MM.1S (cell line): Measurements from ENCODE around the gene FDX2.

Experiments used
- DNase-seq: peaks from one replicate; pipeline ENCODE4 v3.0.0-alpha.2; 2015
- H2AFZ ChIP-seq: fragments of 300-600 bp; sonication (generic); 2 replicates; pipeline ENCODE4 v1.6.0; 2016; ENCODE audit warnings: antibody characterized with exemption, low read length
- H3F3A ChIP-seq: fragments of 300-600 bp; sonication (generic); 2 replicates; pipeline ENCODE4 v1.6.1; 2016; ENCODE audit warnings: mild to moderate bottlenecking, antibody characterized with exemption, low read length, moderate library complexity, mixed read lengths; ENCODE audit not compliant: insufficient read depth
- H3K27ac ChIP-seq: fragments of 300-600 bp; sonication (generic); 2 replicates; pipeline ENCODE4 v1.5.1; 2016; ENCODE audit warnings: mild to moderate bottlenecking, low read length
- H3K27me3 ChIP-seq: fragments of 300-600 bp; sonication (generic); replicated peaks from 2 replicates; pipeline ENCODE4 v1.6.0; 2016; ENCODE audit warnings: low read length; ENCODE audit not compliant: insufficient read depth
- H3K36me3 ChIP-seq: fragments of 300-600 bp; sonication (generic); replicated peaks from 2 replicates; pipeline ENCODE4 v1.6.1; 2016; ENCODE audit warnings: mild to moderate bottlenecking, low read length, mixed read lengths; ENCODE audit not compliant: insufficient read depth
- H3K4me1 ChIP-seq: fragments of 300-600 bp; sonication (generic); 2 replicates; pipeline ENCODE4 v1.6.1; 2016; ENCODE audit warnings: low read length, mixed read lengths
- H3K4me2 ChIP-seq: fragments of 300-600 bp; sonication (generic); 2 replicates; pipeline ENCODE4 v1.6.0; 2016; ENCODE audit warnings: low read depth, low read length
- H3K4me3 ChIP-seq: fragments of 300-600 bp; sonication (generic); 2 replicates; pipeline ENCODE4 v1.5.1; 2016; ENCODE audit warnings: low read length, mixed read lengths
- H3K79me2 ChIP-seq: fragments of 300-600 bp; sonication (generic); 2 replicates; pipeline ENCODE4 v1.6.1; 2016; ENCODE audit warnings: mixed run types, low read length, mixed read lengths
- H3K9ac ChIP-seq: fragments of 300-600 bp; sonication (generic); 2 replicates; pipeline ENCODE4 v1.6.1; 2016; ENCODE audit warnings: low read length, mixed read lengths
- H3K9me2 ChIP-seq: fragments of 300-600 bp; sonication (generic); replicated peaks from 2 replicates; pipeline ENCODE4 v1.6.1; 2016; ENCODE audit warnings: mild to moderate bottlenecking, low read length, mixed read lengths; ENCODE audit not compliant: insufficient read depth
- H3K9me3 ChIP-seq: fragments of 300-600 bp; sonication (generic); replicated peaks from 2 replicates; pipeline ENCODE4 v1.6.1; 2016; ENCODE audit warnings: mild to moderate bottlenecking, low read length, mixed read lengths; ENCODE audit not compliant: insufficient read depth
- H4K20me1 ChIP-seq: fragments of 300-600 bp; sonication (generic); 2 replicates; pipeline ENCODE4 v1.6.1; 2016; ENCODE audit warnings: mild to moderate bottlenecking, low read length, moderate library complexity, mixed read lengths; ENCODE audit not compliant: insufficient read depth
- EZH2 ChIP-seq: fragments of 300-600 bp; sonication (generic); optimal IDR thresholded peaks from 2 replicates; pipeline ENCODE3; 2017; ENCODE audit warnings: low read depth, mild to moderate bottlenecking, antibody characterized with exemption, low read length, mixed read lengths
- EZH2phosphoT487 ChIP-seq: fragments of 300-600 bp; sonication (generic); IDR thresholded peaks from 2 replicates; pipeline ENCODE4 v1.6.1; 2018; ENCODE audit warnings: antibody characterized with exemption, low read length
- TF ChIP-seq, protein P1 (sequence below): fragments of 300-600 bp; sonication (generic); IDR thresholded peaks from 2 replicates; pipeline ENCODE4 v1.5.1; 2016; ENCODE audit warnings: antibody characterized with exemption, low read length, mixed read lengths

Gene FDX2

DNA sequence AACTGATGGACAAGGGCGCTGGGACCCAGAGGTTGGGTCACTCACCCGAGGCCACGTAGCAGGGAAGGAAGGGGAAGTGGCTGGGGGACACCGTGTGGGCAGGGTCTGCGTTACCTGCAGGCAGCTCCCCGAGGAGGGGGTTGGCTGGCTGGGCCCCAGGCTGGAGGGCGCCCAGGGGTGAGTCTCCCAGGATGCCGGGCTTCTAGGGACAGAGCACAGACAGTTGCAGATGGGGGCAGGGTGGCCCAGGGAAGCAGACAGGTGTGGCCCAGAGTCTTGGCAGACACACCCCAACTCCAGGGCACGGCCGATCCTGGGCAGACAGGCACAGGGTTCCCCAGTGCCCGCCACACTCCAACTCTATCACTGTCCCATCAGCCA, 5.6 kb upstream of the FDX2 start:
- Histone ChIP-seq H3K27me3 (no peaks in the 10 kb centered on the region), H3F3A (no peaks in the 10 kb centered on the region), H2AFZ (no peak overlapping the region), H3K36me3 (no peaks in the 10 kb centered on the region), H3K79me2 (0 out of 2 replicates have a peak, but pooled peaks cover 3% of the 10 kb centered on the region), H3K4me3 (no peak overlapping the region), H3K9me2 (no peaks in the 10 kb centered on the region), H3K4me2 (no peak overlapping the region), H3K4me1 (no peaks in the 10 kb centered on the region), H3K27ac (no peak overlapping the region), H3K9ac (no peak overlapping the region), H3K9me3 (no peaks in the 10 kb centered on the region), H4K20me1 (no peaks in the 10 kb centered on the region)
- TF ChIP-seq EZH2, result no peak
- no peak for TF ChIP-seq EZH2phosphoT487
- TF ChIP-seq, protein P1, sequence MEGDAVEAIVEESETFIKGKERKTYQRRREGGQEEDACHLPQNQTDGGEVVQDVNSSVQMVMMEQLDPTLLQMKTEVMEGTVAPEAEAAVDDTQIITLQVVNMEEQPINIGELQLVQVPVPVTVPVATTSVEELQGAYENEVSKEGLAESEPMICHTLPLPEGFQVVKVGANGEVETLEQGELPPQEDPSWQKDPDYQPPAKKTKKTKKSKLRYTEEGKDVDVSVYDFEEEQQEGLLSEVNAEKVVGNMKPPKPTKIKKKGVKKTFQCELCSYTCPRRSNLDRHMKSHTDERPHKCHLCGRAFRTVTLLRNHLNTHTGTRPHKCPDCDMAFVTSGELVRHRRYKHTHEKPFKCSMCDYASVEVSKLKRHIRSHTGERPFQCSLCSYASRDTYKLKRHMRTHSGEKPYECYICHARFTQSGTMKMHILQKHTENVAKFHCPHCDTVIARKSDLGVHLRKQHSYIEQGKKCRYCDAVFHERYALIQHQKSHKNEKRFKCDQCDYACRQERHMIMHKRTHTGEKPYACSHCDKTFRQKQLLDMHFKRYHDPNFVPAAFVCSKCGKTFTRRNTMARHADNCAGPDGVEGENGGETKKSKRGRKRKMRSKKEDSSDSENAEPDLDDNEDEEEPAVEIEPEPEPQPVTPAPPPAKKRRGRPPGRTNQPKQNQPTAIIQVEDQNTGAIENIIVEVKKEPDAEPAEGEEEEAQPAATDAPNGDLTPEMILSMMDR, result no peak
- DNase-seq, result no peak

DNA sequence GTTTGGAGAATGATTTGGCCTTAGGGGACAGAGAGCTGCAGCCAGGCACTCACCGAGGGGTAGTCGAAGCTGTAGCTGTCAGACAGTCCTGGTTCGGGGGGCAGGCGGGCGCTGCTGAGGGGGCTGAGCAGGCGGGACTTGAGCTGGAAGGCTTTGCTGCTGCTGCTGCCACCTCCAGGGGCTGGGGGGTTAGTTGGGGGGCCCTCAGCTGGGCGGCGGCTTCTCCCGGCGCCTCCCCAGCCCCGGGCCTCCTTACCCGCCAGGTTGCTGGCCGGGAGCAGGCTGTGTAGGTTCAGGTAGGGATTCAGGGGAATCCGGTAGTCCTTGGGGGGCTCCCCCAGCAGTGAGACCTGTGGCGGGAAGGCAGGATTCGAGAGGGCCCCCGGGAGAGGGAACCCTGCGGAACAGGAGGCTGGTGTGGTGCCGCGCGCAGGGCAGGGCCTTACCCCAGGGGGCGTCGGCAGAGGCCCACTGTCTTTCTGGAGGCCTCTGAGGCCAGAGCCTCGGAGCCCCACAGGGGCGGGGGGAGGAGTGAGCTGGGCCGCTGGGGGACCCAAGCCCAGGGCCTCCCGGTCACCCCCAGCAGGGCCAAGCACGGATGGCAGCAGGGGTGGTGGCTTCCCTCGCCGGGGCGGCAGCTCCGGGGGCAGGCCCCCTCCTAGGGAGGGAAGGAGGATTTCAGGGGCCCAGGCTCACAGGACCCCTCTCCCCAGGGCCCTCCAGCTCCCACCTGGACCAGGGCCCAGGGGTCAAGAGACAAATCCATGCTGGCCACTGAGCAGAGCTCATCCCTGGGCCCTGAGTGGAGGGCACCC, 5.0 kb upstream of the FDX2 start:
- Histone ChIP-seq H3K4me1 (0 out of 2 replicates have a peak, but pooled peaks cover 4% of the 10 kb centered on the region), H2AFZ (no peak overlapping the region), H4K20me1 (no peaks in the 10 kb centered on the region), H3K27ac (no peak overlapping the region), H3K9ac (no peak overlapping the region), H3K9me2 (no peaks in the 10 kb centered on the region), H3K9me3 (no peaks in the 10 kb centered on the region), H3K4me2 (no peak overlapping the region), H3K4me3 (no peak overlapping the region), H3K79me2 (0 out of 2 replicates have a peak, but pooled peaks cover 3% of the 10 kb centered on the region), H3K27me3 (no peaks in the 10 kb centered on the region), H3F3A (no peaks in the 10 kb centered on the region), H3K36me3 (no peaks in the 10 kb centered on the region)
- no peak for DNase-seq
- TF ChIP-seq EZH2phosphoT487, result no peak

DNA sequence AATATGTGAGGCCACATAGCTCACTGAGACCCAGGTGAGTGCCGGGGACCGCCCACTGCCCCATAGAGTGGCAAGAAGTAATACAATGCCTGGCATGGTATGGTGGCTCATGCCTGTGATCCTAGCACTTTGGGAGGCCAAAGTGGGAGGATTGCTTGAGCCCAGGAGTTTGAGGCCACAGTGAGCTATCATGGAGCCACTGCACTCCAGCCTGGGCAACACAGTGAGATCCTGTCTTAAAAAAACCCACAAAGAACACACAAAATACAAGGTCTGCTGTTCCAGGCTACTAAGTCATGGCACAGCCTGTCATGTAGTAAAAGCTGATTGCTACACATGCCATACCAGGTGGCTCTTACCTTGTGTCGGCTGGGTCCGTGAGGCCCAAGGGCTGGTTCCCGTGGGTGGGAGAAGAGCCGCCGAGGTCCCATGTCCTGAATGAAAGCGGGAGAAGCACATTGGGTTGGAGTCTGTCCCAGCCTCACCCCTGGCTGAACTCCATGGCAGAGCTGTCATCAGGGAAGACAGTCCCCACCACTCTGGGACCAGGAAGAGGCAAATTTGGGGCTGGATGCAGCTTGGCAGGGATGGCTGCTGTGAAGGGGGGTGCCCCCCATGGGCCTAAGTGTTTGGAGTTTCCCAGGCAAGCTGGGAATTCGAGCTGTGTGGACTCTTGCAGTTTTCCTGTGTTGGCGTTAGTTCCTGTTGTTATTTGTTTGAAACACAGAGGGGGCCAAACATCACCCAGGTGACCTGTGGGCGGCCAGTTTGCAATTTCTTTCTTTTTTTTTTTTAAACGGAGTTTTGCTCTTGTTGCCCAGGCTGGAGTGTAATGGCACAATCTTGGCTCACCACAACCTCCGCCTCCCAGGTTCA, 3.2 kb upstream of the FDX2 start:
- Histone ChIP-seq H3K9me3 (no peaks in the 10 kb centered on the region), H3K27ac (no peak overlapping the region), H3K9me2 (no peaks in the 10 kb centered on the region), H2AFZ (no peak overlapping the region), H3K36me3 (no peaks in the 10 kb centered on the region), H4K20me1 (no peaks in the 10 kb centered on the region), H3K27me3 (no peaks in the 10 kb centered on the region), H3K9ac (no peak overlapping the region), H3K79me2 (peaks cover 3% of the 10 kb centered on the region; the same call in 1 of the 2 replicates), H3K4me1 (0 out of 2 replicates have a peak, but pooled peaks cover 4% of the 10 kb centered on the region), H3F3A (no peaks in the 10 kb centered on the region), H3K4me3 (no peak overlapping the region), H3K4me2 (no peak overlapping the region)
- no peak for DNase-seq
- TF ChIP-seq, protein P1, result no peak
- TF ChIP-seq EZH2phosphoT487 (no peak), EZH2 (no peak)
